PC-3 (cell line): ENCODE results near the gene NUB1. TPM values are rescaled to one million over a fixed set of nuclear protein-coding genes. Genes with fewer than 3 reads are reported as not detected.

Experiments
- ATAC-seq: fragments of 200-7000 bp; cut with Tn5 transposase; 2 replicates; pipeline ENCODE4 v1.9.1; 2020; ENCODE audit warnings: mild to moderate bottlenecking, moderate library complexity
- BruUV-seq: library from RNA; stranded (reverse); fragments of 400-500 nt; replicated peaks from 2 replicates; lab custom pipeline; 2021; lab: Mats Ljungman, UMichigan
- CTCF ChIA-PET: fragments of 300-600 bp; sonication (Branson Sonifier 250); formaldehyde crosslinking; loops from one replicate; lab custom pipeline; 2022; ENCODE audit warnings: antibody characterized with exemption; lab: Charles Lee
- POLR2A ChIA-PET: fragments of 300-600 bp; sonication (Branson Sonifier 250); formaldehyde crosslinking; loops from one replicate; lab custom pipeline; 2022; ENCODE audit warnings: antibody characterized with exemption; ENCODE audit not compliant: unreplicated experiment; lab: Charles Lee
- DNase-seq: peaks from one replicate; pipeline ENCODE4 v3.0.0-alpha.2; 2015
- H2AFZ ChIP-seq: fragments of 300-600 bp; sonication (generic); 2 replicates; pipeline ENCODE4 v1.6.0; 2016; ENCODE audit warnings: antibody characterized with exemption, low read length
- H3F3A ChIP-seq: fragments of 300-600 bp; sonication (generic); one replicate; pipeline ENCODE4 v1.6.0; 2017; ENCODE audit warnings: antibody characterized with exemption, low read length, control low read depth, mild to moderate bottlenecking; ENCODE audit not compliant: unreplicated experiment
- H3K27ac ChIP-seq: fragments of 300-600 bp; sonication (generic); 2 replicates; pipeline ENCODE4 v1.5.1; 2016; ENCODE audit warnings: mild to moderate bottlenecking, low read length
- H3K27me3 ChIP-seq: fragments of 300-600 bp; sonication (generic); 2 replicates; pipeline ENCODE4 v1.6.1; 2016; ENCODE audit warnings: low read length, mixed read lengths
- H3K36me3 ChIP-seq: fragments of 300-600 bp; sonication (generic); 2 replicates; pipeline ENCODE4 v1.6.1; 2016; ENCODE audit warnings: low read depth, mixed run types, low read length, mixed read lengths
- H3K4me1 ChIP-seq: fragments of 300-600 bp; sonication (generic); 2 replicates; pipeline ENCODE4 v1.5.1; 2016; ENCODE audit warnings: low read length; ENCODE audit not compliant: insufficient read depth
- H3K4me2 ChIP-seq: fragments of 300-600 bp; sonication (generic); 2 replicates; pipeline ENCODE4 v1.6.0; 2016; ENCODE audit warnings: low read length
- H3K4me3 ChIP-seq: fragments of 300-600 bp; sonication (generic); 2 replicates; pipeline ENCODE4 v1.5.1; 2016; ENCODE audit warnings: mild to moderate bottlenecking, low read length, mixed read lengths
- H3K79me2 ChIP-seq: fragments of 300-600 bp; sonication (generic); 2 replicates; pipeline ENCODE4 v1.6.1; 2017; ENCODE audit warnings: low read length, mixed read lengths
- H3K9ac ChIP-seq: fragments of 300-600 bp; sonication (generic); 2 replicates; pipeline ENCODE4 v1.6.0; 2016; ENCODE audit warnings: mild to moderate bottlenecking, low read length
- H3K9me2 ChIP-seq: fragments of 300-600 bp; sonication (generic); replicated peaks from 2 replicates; pipeline ENCODE4 v1.6.1; 2016; ENCODE audit warnings: mixed run types, low read length, mixed read lengths
- H3K9me3 ChIP-seq: fragments of 300-600 bp; sonication (generic); 2 replicates; pipeline ENCODE4 v1.6.1; 2016; ENCODE audit warnings: low read length, mixed read lengths
- H4K20me1 ChIP-seq: fragments of 300-600 bp; sonication (generic); 2 replicates; pipeline ENCODE4 v1.6.1; 2016; ENCODE audit warnings: low read length, mixed read lengths
- CTCF ChIP-seq: fragments of 300-600 bp; sonication (generic); conservative IDR thresholded peaks from 2 replicates; pipeline ENCODE4 v1.5.1; 2017; ENCODE audit warnings: antibody characterized with exemption, low read depth, mild to moderate bottlenecking, low read length
- EZH2 ChIP-seq: fragments of 300-600 bp; sonication (generic); IDR thresholded peaks from one replicate; pipeline ENCODE4 v1.6.1; 2017; ENCODE audit warnings: antibody characterized with exemption, mild to moderate bottlenecking, low read length; ENCODE audit not compliant: unreplicated experiment
- EZH2phosphoT487 ChIP-seq: fragments of 300-600 bp; sonication (generic); IDR thresholded peaks from 2 replicates; pipeline ENCODE4 v1.6.1; 2018; ENCODE audit warnings: mild to moderate bottlenecking, antibody characterized with exemption, low read length, borderline replicate concordance
- intact Hi-C: fragments of 100-400 bp; cut with micrococcal nuclease; formaldehyde crosslinking; loops from 2 replicates; pipeline ENCODE4 v1.9.0; 2023
- total RNA-seq: library from RNA; depleted of rRNA; stranded (reverse); fragments of >200 nt; gene quantifications from 2 replicates; pipeline ENCODE4 v1.2.3, GENCODE V29; 2014

The NUB1 gene
- total RNA-seq, 1 experiment from 2014 or later = 40.1 TPM

- H2AFZ ChIP-seq = no peak overlapping the region
- DNase-seq (no peak), ATAC-seq (no peak)
- intact Hi-C loops = no loop called here
- 0 out of 2 replicates have a peak, but pooled peaks cover 2% of the 10 kb centered on the region for H3K36me3 ChIP-seq
- CTCF ChIA-PET = no interaction called here
- no peak overlapping the region for H3K9ac ChIP-seq
- H3K27ac ChIP-seq = no peak overlapping the region
- no peak for TF ChIP-seq CTCF
- no peak for TF ChIP-seq EZH2phosphoT487
- no peak for TF ChIP-seq EZH2
- H3K9me3 ChIP-seq = no peaks in the 10 kb centered on the region
- H3K4me2 ChIP-seq = no peak overlapping the region
- no peak overlapping the region for H3K4me3 ChIP-seq
- no peaks in the 10 kb centered on the region for H3K4me1 ChIP-seq
- H3K27me3 ChIP-seq = no peaks in the 10 kb centered on the region
- H3K79me2 ChIP-seq = no peaks in the 10 kb centered on the region
- H3F3A ChIP-seq = no peaks in the 10 kb centered on the region
- H3K9me2 ChIP-seq = no peaks in the 10 kb centered on the region
- no peaks in the 10 kb centered on the region for H4K20me1 ChIP-seq
- no TSS peak for BruUV-seq
- POLR2A ChIA-PET = no interaction called here
These were observed 32.0 kb downstream of the NUB1 start for GRCh38 chr7:151373599-151373998.

- no TSS peak for BruUV-seq
- no peaks in the 10 kb centered on the region for H3K36me3 ChIP-seq
- H3K79me2 ChIP-seq = no peaks in the 10 kb centered on the region
- no peak for DNase-seq
- H3K9me3 ChIP-seq = no peaks in the 10 kb centered on the region
- no peak overlapping the region for H3K27ac ChIP-seq
- intact Hi-C loops = no loop called here
- TF ChIP-seq CTCF = no peak
- no peak for TF ChIP-seq EZH2
- no peak for TF ChIP-seq EZH2phosphoT487
- H2AFZ ChIP-seq = no peak overlapping the region
- H3K27me3 ChIP-seq = no peaks in the 10 kb centered on the region
- no peaks in the 10 kb centered on the region for H3K9me2 ChIP-seq
- no peak overlapping the region for H3K9ac ChIP-seq
- H3K4me1 ChIP-seq = no peaks in the 10 kb centered on the region
- no peak overlapping the region for H3K4me3 ChIP-seq
- no peak for ATAC-seq
- no peaks in the 10 kb centered on the region for H3F3A ChIP-seq
- no peak overlapping the region for H3K4me2 ChIP-seq
- ChIA-PET POLR2A (no interaction called here), CTCF (no interaction called here)
- H4K20me1 ChIP-seq = no peaks in the 10 kb centered on the region
These were observed 32.5 kb downstream of the NUB1 start for GRCh38 chr7:151374139-151374538.

- no peaks in the 10 kb centered on the region for H3K27me3 ChIP-seq
- H2AFZ ChIP-seq = no peak overlapping the region
- no peaks in the 10 kb centered on the region for H3K4me1 ChIP-seq
- ChIA-PET CTCF (no interaction called here), POLR2A (no interaction called here)
- no peaks in the 10 kb centered on the region for H3K9me2 ChIP-seq
- no peak overlapping the region for H3K4me2 ChIP-seq
- H3K79me2 ChIP-seq = no peaks in the 10 kb centered on the region
- intact Hi-C loops = no loop called here
- no peak for TF ChIP-seq EZH2phosphoT487
- no peak for TF ChIP-seq EZH2
- no peak for TF ChIP-seq CTCF
- no peaks in the 10 kb centered on the region for H3K36me3 ChIP-seq
- DNase-seq (no peak), ATAC-seq (no peak)
- no peaks in the 10 kb centered on the region for H3K9me3 ChIP-seq
- no peak overlapping the region for H3K4me3 ChIP-seq
- no peaks in the 10 kb centered on the region for H4K20me1 ChIP-seq
- no peak overlapping the region for H3K27ac ChIP-seq
- BruUV-seq = no TSS peak
- H3F3A ChIP-seq = no peaks in the 10 kb centered on the region
- H3K9ac ChIP-seq = no peak overlapping the region
These were observed 33.1 kb downstream of the NUB1 start for GRCh38 chr7:151374726-151375125.
